GM13977 (cell line): ENCODE measurements around the gene NUP188.
"Not testable (repeated sequence)": the region's sequence is repeated elsewhere in the genome, so short reads cannot be mapped to it uniquely, and the experiment has no call there.

Experiments used
- DNase-seq: peaks from one replicate; pipeline ENCODE4 v3.0.0; 2012; ENCODE audit warnings: low spot score
- CTCF ChIP-seq: IDR thresholded peaks from 2 replicates; pipeline ENCODE4 v1.5.1; 2012; ENCODE audit warnings: mild to moderate bottlenecking, control low read depth; ENCODE audit not compliant: insufficient read depth; ENCODE audit errors: extremely low read depth, missing control alignments
- in situ Hi-C: fragments of 300-500 bp; cut with MboI; formaldehyde crosslinking; loops from one replicate; pipeline ENCODE4 v1.12.0; 2022; ENCODE audit warnings: low sequenced_read_pairs, low pct_unique_long_range_greater_than_20kb, mixed read lengths, inconsistent platforms; ENCODE audit not compliant: unreplicated experiment

The NUP188 gene

GRCh38 chr9:128943832-128944620 is 3.5 kb upstream of the NUP188 start:
- TF ChIP-seq CTCF: no peak
- in situ Hi-C loops: no loop called here
- DNase-seq: no peak

GRCh38 chr9:128944966-128945365 is 2.5 kb upstream of the NUP188 start:
- in situ Hi-C loops, DNase-seq: not testable (repeated sequence)

- in situ Hi-C loops: no loop called here
- no peak for DNase-seq
- TF ChIP-seq CTCF: no peak
Measured at GRCh38 chr9:128945798-128946501, 1.5 kb upstream of the NUP188 start.

- DNase-seq: no peak
- no peak for TF ChIP-seq CTCF
- in situ Hi-C loops: no loop called here
Measured at GRCh38 chr9:128946571-128947276, 775 bp upstream of the NUP188 start.

- in situ Hi-C loops: no loop called here
- no peak for DNase-seq
- no peak for TF ChIP-seq CTCF
Measured at GRCh38 chr9:128947277-128947526, 297 bp upstream of the NUP188 start.

- in situ Hi-C loops, DNase-seq: not testable (repeated sequence)
Measured at GRCh38 chr9:128961403-128961802, 13.9 kb downstream of the NUP188 start.

GRCh38 chr9:128969491-128969890 is 22.0 kb downstream of the NUP188 start:
- DNase-seq: no peak
- in situ Hi-C loops: no loop called here
- no peak for TF ChIP-seq CTCF
